ENCODE results near the gene NR2C2.

Gene NR2C2

DNA sequence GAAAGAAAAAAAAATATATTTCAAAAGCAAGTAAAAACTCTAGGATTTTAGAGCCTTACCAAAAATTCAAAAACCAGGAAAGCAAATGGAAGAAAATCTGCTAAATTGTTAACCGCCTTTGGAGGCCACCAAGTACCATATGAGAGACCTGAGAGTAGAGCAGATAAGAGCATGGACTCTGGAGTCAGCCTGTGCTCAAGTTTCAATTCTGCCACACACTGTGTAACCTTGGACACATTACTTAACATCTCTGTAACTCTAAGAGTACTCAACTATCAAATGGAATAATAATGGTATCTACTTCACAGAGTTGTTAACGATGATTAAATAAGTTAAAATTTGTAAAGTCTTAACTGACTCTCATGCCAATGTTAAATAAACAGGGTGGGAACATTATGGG is 138.9 kb downstream of the NR2C2 start:
- no peak overlapping the region for H3K27ac ChIP-seq
- ChIA-PET POLR2A (ENCODE audit: low non-redundant PET) (no interaction called here), CTCF (no interaction called here)
- TF ChIP-seq, protein P1, sequence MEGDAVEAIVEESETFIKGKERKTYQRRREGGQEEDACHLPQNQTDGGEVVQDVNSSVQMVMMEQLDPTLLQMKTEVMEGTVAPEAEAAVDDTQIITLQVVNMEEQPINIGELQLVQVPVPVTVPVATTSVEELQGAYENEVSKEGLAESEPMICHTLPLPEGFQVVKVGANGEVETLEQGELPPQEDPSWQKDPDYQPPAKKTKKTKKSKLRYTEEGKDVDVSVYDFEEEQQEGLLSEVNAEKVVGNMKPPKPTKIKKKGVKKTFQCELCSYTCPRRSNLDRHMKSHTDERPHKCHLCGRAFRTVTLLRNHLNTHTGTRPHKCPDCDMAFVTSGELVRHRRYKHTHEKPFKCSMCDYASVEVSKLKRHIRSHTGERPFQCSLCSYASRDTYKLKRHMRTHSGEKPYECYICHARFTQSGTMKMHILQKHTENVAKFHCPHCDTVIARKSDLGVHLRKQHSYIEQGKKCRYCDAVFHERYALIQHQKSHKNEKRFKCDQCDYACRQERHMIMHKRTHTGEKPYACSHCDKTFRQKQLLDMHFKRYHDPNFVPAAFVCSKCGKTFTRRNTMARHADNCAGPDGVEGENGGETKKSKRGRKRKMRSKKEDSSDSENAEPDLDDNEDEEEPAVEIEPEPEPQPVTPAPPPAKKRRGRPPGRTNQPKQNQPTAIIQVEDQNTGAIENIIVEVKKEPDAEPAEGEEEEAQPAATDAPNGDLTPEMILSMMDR (conservative IDR thresholded peaks at IDR 0.05; ENCODE audit: low read depth): no peak
- no peak for DNase-seq (ENCODE audit: low spot score)

DNA sequence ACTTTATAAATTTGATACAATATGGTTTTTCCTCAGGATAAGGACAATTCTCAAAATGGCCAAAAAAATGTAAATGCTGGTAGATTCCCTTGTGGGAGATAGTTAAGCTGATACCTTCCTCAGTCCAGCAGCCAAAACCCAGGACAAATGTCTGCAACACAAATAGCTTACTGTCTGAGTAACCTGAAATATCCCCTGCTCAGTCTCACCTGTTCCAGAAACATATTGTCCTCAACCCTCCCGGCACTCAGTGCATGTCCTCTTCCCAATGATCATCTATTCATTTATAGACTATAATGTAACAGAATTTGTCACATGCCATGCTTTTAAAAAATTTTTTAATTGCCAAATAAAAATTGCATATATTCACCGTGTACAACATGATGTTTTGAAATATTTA is 139.3 kb downstream of the NR2C2 start:
- no peak overlapping the region for H3K27ac ChIP-seq

DNA sequence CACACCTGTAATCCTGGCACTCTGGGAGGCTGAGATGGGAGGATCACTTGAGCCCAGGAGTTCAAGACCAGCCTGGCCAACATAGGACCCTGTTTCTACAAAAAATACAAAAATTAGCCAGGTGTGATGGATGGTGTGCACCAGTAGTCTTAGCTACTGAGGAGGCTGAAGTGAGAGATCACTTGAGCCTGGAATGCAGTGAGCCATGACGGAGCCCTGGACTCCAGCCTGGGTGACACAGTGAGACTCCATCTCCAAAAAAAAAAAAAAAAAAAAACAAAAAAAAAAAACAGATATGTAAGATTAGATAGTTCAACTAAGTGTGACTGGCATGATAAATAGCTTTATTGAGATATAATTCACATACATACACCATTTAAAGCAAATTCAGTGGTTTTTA is 141.8 kb downstream of the NR2C2 start:
- no peak overlapping the region for H3K27ac ChIP-seq
- ChIA-PET POLR2A (ENCODE audit: low non-redundant PET) (no interaction called here), CTCF (interaction anchor here (0.6 kb wide), 2 partner anchors 10 to 27 kb away, joined by 4 to 5 read pairs; partner anchors contain the start of gene RBSN)
- TF ChIP-seq, protein P1 (conservative IDR thresholded peaks at IDR 0.05; ENCODE audit: low read depth): no peak
- no peak for DNase-seq (ENCODE audit: low spot score)

More for the DNA sequence above, 139.3 kb downstream of the NR2C2 start:
- CTCF ChIA-PET: no interaction called here
- TF ChIP-seq, protein P1 (conservative IDR thresholded peaks at IDR 0.05; ENCODE audit: low read depth): no peak
- no peak for DNase-seq (ENCODE audit: low spot score)
- POLR2A ChIA-PET (ENCODE audit: low non-redundant PET): no interaction called here

DNA sequence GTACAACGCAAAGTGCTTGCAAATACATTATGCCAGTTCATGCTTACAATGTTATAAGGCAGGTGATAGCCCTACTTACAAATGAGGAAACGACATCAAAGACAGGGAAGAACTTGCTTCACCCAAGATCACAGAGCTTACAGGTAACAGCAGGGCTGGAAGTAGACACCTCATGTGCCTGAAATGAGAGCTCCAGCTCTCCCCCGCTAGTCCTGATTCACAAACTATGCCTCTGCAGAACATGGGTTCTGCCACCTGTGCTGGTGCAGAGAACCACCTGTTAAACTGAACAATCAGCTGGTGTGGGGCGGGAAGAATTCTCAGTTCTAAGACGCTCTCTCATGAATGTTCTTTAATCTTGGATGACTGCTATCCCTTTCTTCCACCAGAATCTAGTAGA is 144.2 kb downstream of the NR2C2 start:
- H3K27ac ChIP-seq: no peak overlapping the region
- TF ChIP-seq, protein P1 (conservative IDR thresholded peaks at IDR 0.05; ENCODE audit: low read depth): no peak
- CTCF ChIA-PET: no interaction called here
- DNase-seq (ENCODE audit: low spot score): no peak
- POLR2A ChIA-PET (ENCODE audit: low non-redundant PET): no interaction called here

DNA sequence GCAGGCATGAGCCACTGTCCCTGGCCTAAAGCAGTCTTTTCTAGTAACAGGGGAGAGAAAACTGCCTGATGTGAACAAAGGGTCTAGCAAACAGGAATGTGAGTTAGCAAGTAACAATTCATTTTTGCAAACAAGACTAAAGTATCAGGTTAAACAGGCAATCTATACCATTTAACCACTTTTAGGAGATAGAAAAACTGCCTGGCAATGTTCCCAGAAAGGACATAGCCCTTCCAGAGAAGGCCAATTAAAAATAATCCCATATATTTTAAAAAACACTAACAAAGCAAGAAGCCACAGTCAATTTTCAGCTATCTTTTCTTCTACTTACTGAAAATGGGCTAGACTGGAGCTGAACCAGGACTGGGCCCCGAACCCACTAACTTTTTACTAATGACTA is 145.3 kb downstream of the NR2C2 start:
- ChIA-PET CTCF (no interaction called here), POLR2A (ENCODE audit: low non-redundant PET) (no interaction called here)
- TF ChIP-seq, protein P1 (conservative IDR thresholded peaks at IDR 0.05; ENCODE audit: low read depth): no peak

DNA sequence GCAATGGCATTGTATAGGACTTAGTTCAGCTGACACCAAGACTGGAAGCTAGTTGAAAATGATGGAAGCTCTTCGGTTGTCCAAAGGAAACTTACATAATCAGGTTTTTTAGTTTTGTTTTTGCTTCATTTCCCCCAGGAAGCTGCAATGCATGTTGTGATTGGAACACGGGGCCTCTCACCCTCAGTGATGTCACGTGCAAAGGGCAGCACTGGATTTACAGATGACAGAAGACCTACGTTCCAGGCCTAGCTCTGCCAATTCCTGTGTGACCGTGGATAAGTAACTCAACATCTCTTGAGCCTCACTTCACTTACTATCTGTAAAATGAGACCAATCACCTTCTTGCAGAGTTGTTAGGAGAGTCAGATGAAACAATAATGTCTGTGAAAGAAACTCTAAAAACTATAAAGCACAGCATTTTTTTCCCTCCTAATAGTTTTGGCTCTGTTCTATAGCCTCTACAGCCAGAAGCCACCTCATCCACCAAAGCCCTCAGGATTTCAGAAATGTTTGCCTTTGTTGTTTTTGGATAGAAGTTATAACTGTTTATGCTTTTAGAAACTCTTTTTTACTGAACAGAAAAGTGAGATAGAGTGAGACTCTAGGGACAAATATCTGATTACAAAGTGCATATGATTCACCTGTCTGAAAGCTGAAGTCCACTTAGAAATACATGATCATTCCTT is 146.9 kb downstream of the NR2C2 start:
- POLR2A ChIA-PET (ENCODE audit: low non-redundant PET): no interaction called here
- TF ChIP-seq, protein P1 (conservative IDR thresholded peaks at IDR 0.05; ENCODE audit: low read depth): no peak
- CTCF ChIA-PET: interaction anchor here (0.5 kb wide), 1 partner anchor 108 kb away, joined by 3 read pairs; no protein-coding TSS in a partner anchor
- no peak for DNase-seq (ENCODE audit: low spot score)
- H3K27ac ChIP-seq: no peak overlapping the region

More for the DNA sequence above, 145.3 kb downstream of the NR2C2 start:
- H3K27ac ChIP-seq: no peak overlapping the region
- no peak for DNase-seq (ENCODE audit: low spot score)
